GM12891 (cell line): ENCODE measurements around the gene BMPR2.

Experiments
- PAX5 ChIP-seq: IDR thresholded peaks from 2 replicates; pipeline ENCODE4 v1.6.1; 2011; ENCODE audit warnings: low read length, moderate library complexity, mild to moderate bottlenecking; ENCODE audit not compliant: insufficient read depth, severe bottlenecking
- POLR2A ChIP-seq: IDR thresholded peaks from 2 replicates; pipeline ENCODE4 v1.6.1; 2011; ENCODE audit warnings: low read depth, low read length, control low read depth
- POLR2AphosphoS5 ChIP-seq: IDR thresholded peaks from 2 replicates; pipeline ENCODE4 v1.6.1; 2011; ENCODE audit warnings: low read depth, low read length, control low read depth
- POU2F2 ChIP-seq: IDR thresholded peaks from 2 replicates; pipeline ENCODE4 v1.6.1; 2011; ENCODE audit warnings: low read depth, mild to moderate bottlenecking, control low read depth, low read length, moderate library complexity
- SPI1 ChIP-seq: IDR thresholded peaks from 2 replicates; pipeline ENCODE4 v1.6.1; 2011; ENCODE audit warnings: low read depth, low read length, control low read depth
- TAF1 ChIP-seq: IDR thresholded peaks from 2 replicates; pipeline ENCODE4 v1.6.1; 2011; ENCODE audit warnings: low read depth, low read length, control low read depth

- TF ChIP-seq POLR2A (no peak), POLR2AphosphoS5 (no peak), TAF1 (no peak), PAX5 (no peak), SPI1 (no peak), POU2F2 (no peak)
These were observed 79.0 kb downstream of the BMPR2 start for GRCh38 chr2:202455114-202455513.
